CD4-positive, alpha-beta T cell treated with Interleukin-15 for 4 hours (primary cell): ENCODE data around the gene ACP7.
"Not testable (repeated sequence)": the region's sequence is repeated elsewhere in the genome, so short reads cannot be mapped to it uniquely, and the experiment has no call there.

ENCODE experiments used
- DNase-seq: peaks from one replicate; pipeline ENCODE4 v3.0.0-alpha.2; 2020; ENCODE audit warnings: low spot score

The ACP7 gene

GRCh38 chr19:39109641-39110040, 25.5 kb downstream of the ACP7 start:
- DNase-seq: no peak

- DNase-seq: peak; percentile 68
Measured at GRCh38 chr19:39110263-39110967, 26.2 kb downstream of the ACP7 start.

GRCh38 chr19:39111593-39112199, 27.5 kb downstream of the ACP7 start:
- no peak for DNase-seq

GRCh38 chr19:39112338-39112890, 28.2 kb downstream of the ACP7 start:
- no peak for DNase-seq

- DNase-seq: no peak
Measured at GRCh38 chr19:39113199-39113598, 29.0 kb downstream of the ACP7 start.

- DNase-seq: no peak
Measured at GRCh38 chr19:39115105-39115847, 31.1 kb downstream of the ACP7 start.

- DNase-seq: not testable (repeated sequence)
Measured at GRCh38 chr19:39117023-39117422, 32.9 kb downstream of the ACP7 start.

- DNase-seq: no peak
Measured at GRCh38 chr19:39119830-39120229, 35.7 kb downstream of the ACP7 start.

GRCh38 chr19:39122934-39123731, 39.0 kb downstream of the ACP7 start:
- no peak for DNase-seq

GRCh38 chr19:39124136-39124764, 40.1 kb downstream of the ACP7 start:
- DNase-seq: no peak

GRCh38 chr19:39125199-39125553, 41.0 kb downstream of the ACP7 start:
- no peak for DNase-seq

- DNase-seq: peak; percentile 96
Measured at GRCh38 chr19:39125554-39126311, 41.6 kb downstream of the ACP7 start, which contains the start of gene PAK4. Gene PAK4 (plus strand): TSS chr19:39125786. CDS start chr19:39169554, 43,768 bp downstream.

- DNase-seq: no peak
Measured at GRCh38 chr19:39126312-39127187, 42.4 kb downstream of the ACP7 start.

- DNase-seq: no peak
Measured at GRCh38 chr19:39127812-39128515, 43.8 kb downstream of the ACP7 start.

GRCh38 chr19:39128516-39129079, 44.4 kb downstream of the ACP7 start:
- DNase-seq: no peak

GRCh38 chr19:39129116-39129515, 44.9 kb downstream of the ACP7 start:
- no peak for DNase-seq

GRCh38 chr19:39130337-39131254, 46.4 kb downstream of the ACP7 start:
- no peak for DNase-seq
